Astrocyte (in vitro differentiated cells and primary cell): Measurements from ENCODE around the gene RAB21. TPM values are rescaled to one million over a fixed set of nuclear protein-coding genes. Genes with fewer than 3 reads are reported as not detected.

Source experiments
- DNase-seq: peaks from one replicate; pipeline ENCODE4 v3.0.0-alpha.2; 2010; ENCODE audit warnings: low read depth
- FAIRE-seq: peaks from 2 replicates; lab custom pipeline; 2011; peaks lifted over from hg19 to GRCh38; lab: Jason Lieb, UNC
- H2AFZ ChIP-seq: 2 replicates; pipeline ENCODE4 v1.6.0; 2012; ENCODE audit warnings: low read depth, low read length, inconsistent platforms
- H3K27ac ChIP-seq: 2 replicates; pipeline ENCODE4 v1.5.1; 2011; ENCODE audit warnings: low read depth, low read length, inconsistent platforms
- H3K27me3 ChIP-seq: 2 replicates; pipeline ENCODE4 v1.6.0; 2011; ENCODE audit warnings: low read length, inconsistent platforms; ENCODE audit not compliant: insufficient read depth
- H3K36me3 ChIP-seq: 2 replicates; pipeline ENCODE4 v1.5.1; 2011; ENCODE audit warnings: low read length, inconsistent platforms; ENCODE audit not compliant: insufficient read depth
- H3K4me1 ChIP-seq: 2 replicates; pipeline ENCODE4 v1.5.1; 2011; ENCODE audit warnings: low read length, inconsistent platforms; ENCODE audit not compliant: insufficient read depth
- H3K4me2 ChIP-seq: 2 replicates; pipeline ENCODE4 v1.6.0; 2012; ENCODE audit warnings: low read length, inconsistent platforms
- H3K4me3 ChIP-seq: 2 replicates; pipeline ENCODE4 v1.5.1; 2011; ENCODE audit warnings: low read depth, mild to moderate bottlenecking, low read length, inconsistent platforms; ENCODE audit not compliant: insufficient read depth
- H3K79me2 ChIP-seq: 2 replicates; pipeline ENCODE4 v1.6.0; 2012; ENCODE audit warnings: mild to moderate bottlenecking, low read length, inconsistent platforms; ENCODE audit not compliant: insufficient read depth
- H3K9ac ChIP-seq: 2 replicates; pipeline ENCODE4 v1.6.0; 2012; ENCODE audit warnings: mild to moderate bottlenecking, low read length, inconsistent platforms
- H3K9me3 ChIP-seq: 2 replicates; pipeline ENCODE4 v1.5.1; 2012; ENCODE audit warnings: low read depth, mild to moderate bottlenecking, low read length, inconsistent platforms; ENCODE audit not compliant: insufficient read depth
- H4K20me1 ChIP-seq: 2 replicates; pipeline ENCODE4 v1.6.0; 2012; ENCODE audit warnings: low read length, inconsistent platforms; ENCODE audit not compliant: insufficient read depth
- H3K27ac Mint-ChIP-seq: one replicate; pipeline ENCODE4 v1.8.0; 2021; ENCODE audit warnings: mild to moderate bottlenecking, mixed read lengths; ENCODE audit not compliant: unreplicated experiment
- H3K27me3 Mint-ChIP-seq: one replicate; pipeline ENCODE4 v1.8.0; 2021; ENCODE audit warnings: low read depth, mixed read lengths; ENCODE audit not compliant: unreplicated experiment
- H3K36me3 Mint-ChIP-seq: one replicate; pipeline ENCODE4 v1.8.0; 2021; ENCODE audit warnings: low read depth, mixed read lengths; ENCODE audit not compliant: unreplicated experiment
- H3K4me1 Mint-ChIP-seq: one replicate; pipeline ENCODE4 v1.8.0; 2021; ENCODE audit warnings: low read depth, mixed read lengths; ENCODE audit not compliant: unreplicated experiment
- H3K4me3 Mint-ChIP-seq: one replicate; pipeline ENCODE4 v1.8.0; 2021; ENCODE audit warnings: mild to moderate bottlenecking, moderate library complexity, mixed read lengths; ENCODE audit not compliant: unreplicated experiment
- H3K9me3 Mint-ChIP-seq: one replicate; pipeline ENCODE4 v1.8.0; 2021; ENCODE audit warnings: mild to moderate bottlenecking, mixed read lengths; ENCODE audit not compliant: unreplicated experiment
- CTCF ChIP-seq: IDR thresholded peaks from 2 replicates; pipeline ENCODE4 v1.5.1; 2011; ENCODE audit warnings: low read depth, mild to moderate bottlenecking, inconsistent platforms, low read length, moderate library complexity; ENCODE audit not compliant: insufficient read depth
- EZH2 ChIP-seq: IDR thresholded peaks from 2 replicates; pipeline ENCODE4 v1.6.1; 2012; ENCODE audit warnings: mild to moderate bottlenecking, low read length, inconsistent platforms; ENCODE audit not compliant: insufficient read depth
- total RNA-seq: library from RNA; stranded (reverse); gene quantifications from 2 replicates; pipeline ENCODE4 v1.2.1, GENCODE V29; 2021

Gene RAB21
- total RNA-seq, 1 donor from 2014 or later = 88.5 TPM

DNA sequence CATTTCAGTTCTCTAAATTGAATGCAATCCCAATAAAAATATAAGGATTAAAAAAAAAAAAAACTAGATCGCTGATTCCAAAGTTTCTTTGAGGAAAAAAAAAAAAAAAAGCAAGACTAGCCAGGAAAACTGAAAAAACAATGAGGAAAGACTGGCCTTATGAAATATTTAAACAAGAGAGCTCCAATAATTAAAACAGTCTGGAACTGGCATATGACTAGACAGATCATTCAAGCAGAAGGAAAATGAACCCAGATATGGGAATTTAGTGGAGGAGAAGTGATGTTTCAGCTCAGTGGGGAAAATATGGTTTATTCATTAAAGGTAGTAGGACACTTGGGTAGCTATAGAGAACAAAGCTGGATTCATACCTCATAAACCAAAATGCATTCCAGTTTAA is 42.9 kb downstream of the RAB21 start:
- no peaks in the 10 kb centered on the region for H3K9me3 ChIP-seq
- H3K36me3 ChIP-seq = no peaks in the 10 kb centered on the region
- H3K36me3 Mint-ChIP-seq = no peaks in the 10 kb centered on the region
- H3K27ac ChIP-seq = no peak overlapping the region
- no peak for DNase-seq
- no peak overlapping the region for H3K4me3 Mint-ChIP-seq
- H3K27ac Mint-ChIP-seq = no peak overlapping the region
- no peak overlapping the region for H3K4me2 ChIP-seq
- H3K9me3 Mint-ChIP-seq = no peaks in the 10 kb centered on the region
- H3K27me3 ChIP-seq = no peaks in the 10 kb centered on the region
- H2AFZ ChIP-seq = no peak overlapping the region
- H3K27me3 Mint-ChIP-seq = no peaks in the 10 kb centered on the region
- no peak overlapping the region for H3K9ac ChIP-seq
- H4K20me1 ChIP-seq = no peaks in the 10 kb centered on the region
- peaks cover 8% of the 10 kb centered on the region for H3K4me1 Mint-ChIP-seq
- H3K79me2 ChIP-seq = no peaks in the 10 kb centered on the region
- peaks cover 4% of the 10 kb centered on the region for H3K4me1 ChIP-seq
- no peak for FAIRE-seq
- no peak overlapping the region for H3K4me3 ChIP-seq
- TF ChIP-seq CTCF (no peak), EZH2 (no peak)

- no peaks in the 10 kb centered on the region for H3K79me2 ChIP-seq
- TF ChIP-seq EZH2 (no peak), CTCF (no peak)
- H3K4me1 ChIP-seq = peaks cover 4% of the 10 kb centered on the region
- Mint-ChIP-seq H3K4me3 (no peak overlapping the region), H3K27ac (peak overlapping the region; percentile 23), H3K36me3 (no peaks in the 10 kb centered on the region), H3K4me1 (peaks cover 8% of the 10 kb centered on the region), H3K27me3 (no peaks in the 10 kb centered on the region), H3K9me3 (no peaks in the 10 kb centered on the region)
- no peak overlapping the region for H3K27ac ChIP-seq
- no peak overlapping the region for H2AFZ ChIP-seq
- peak overlapping the region; percentile 12 for H3K4me2 ChIP-seq
- no peaks in the 10 kb centered on the region for H4K20me1 ChIP-seq
- no peak for DNase-seq
- H3K9ac ChIP-seq = no peak overlapping the region
- no peak overlapping the region for H3K4me3 ChIP-seq
- FAIRE-seq = no peak
- no peaks in the 10 kb centered on the region for H3K27me3 ChIP-seq
- no peaks in the 10 kb centered on the region for H3K36me3 ChIP-seq
- H3K9me3 ChIP-seq = no peaks in the 10 kb centered on the region
Measured at GRCh38 chr12:71799106-71799505, 44.4 kb downstream of the RAB21 start.

DNA sequence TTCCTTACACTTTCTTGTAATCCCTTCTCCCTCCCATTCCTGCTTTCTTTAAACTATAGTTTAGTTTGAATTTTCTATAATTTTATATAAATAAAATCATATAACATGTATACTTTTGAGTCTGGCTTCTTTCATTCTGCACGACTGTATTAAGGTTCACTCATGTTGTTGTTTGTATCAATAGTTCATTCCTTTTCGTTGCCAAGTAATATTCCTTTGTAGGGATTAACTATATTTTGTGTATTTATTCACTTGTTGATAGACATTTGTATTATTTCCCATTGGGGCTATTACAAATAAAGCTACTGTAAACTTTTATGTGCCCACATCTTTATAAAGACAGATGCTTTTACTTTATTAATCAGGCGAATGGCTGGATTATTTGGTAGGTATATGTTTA is 45.5 kb downstream of the RAB21 start:
- H3K9me3 Mint-ChIP-seq = no peaks in the 10 kb centered on the region

More for the DNA sequence above, 45.5 kb downstream of the RAB21 start:
- DNase-seq (no peak), FAIRE-seq (no peak)
- Histone ChIP-seq H3K79me2 (no peaks in the 10 kb centered on the region), H3K9ac (no peak overlapping the region), H2AFZ (no peak overlapping the region), H3K36me3 (no peaks in the 10 kb centered on the region), H3K9me3 (no peaks in the 10 kb centered on the region), H3K4me1 (peaks cover 4% of the 10 kb centered on the region), H3K4me2 (no peak overlapping the region), H4K20me1 (no peaks in the 10 kb centered on the region), H3K4me3 (no peak overlapping the region), H3K27me3 (no peaks in the 10 kb centered on the region), H3K27ac (no peak overlapping the region)
- Mint-ChIP-seq H3K4me1 (peaks cover 8% of the 10 kb centered on the region), H3K27me3 (no peaks in the 10 kb centered on the region), H3K27ac (no peak overlapping the region), H3K4me3 (no peak overlapping the region), H3K36me3 (no peaks in the 10 kb centered on the region)
- TF ChIP-seq CTCF = no peak
- no peak for TF ChIP-seq EZH2
